ENCODE results near the gene SUN5.

DNA sequence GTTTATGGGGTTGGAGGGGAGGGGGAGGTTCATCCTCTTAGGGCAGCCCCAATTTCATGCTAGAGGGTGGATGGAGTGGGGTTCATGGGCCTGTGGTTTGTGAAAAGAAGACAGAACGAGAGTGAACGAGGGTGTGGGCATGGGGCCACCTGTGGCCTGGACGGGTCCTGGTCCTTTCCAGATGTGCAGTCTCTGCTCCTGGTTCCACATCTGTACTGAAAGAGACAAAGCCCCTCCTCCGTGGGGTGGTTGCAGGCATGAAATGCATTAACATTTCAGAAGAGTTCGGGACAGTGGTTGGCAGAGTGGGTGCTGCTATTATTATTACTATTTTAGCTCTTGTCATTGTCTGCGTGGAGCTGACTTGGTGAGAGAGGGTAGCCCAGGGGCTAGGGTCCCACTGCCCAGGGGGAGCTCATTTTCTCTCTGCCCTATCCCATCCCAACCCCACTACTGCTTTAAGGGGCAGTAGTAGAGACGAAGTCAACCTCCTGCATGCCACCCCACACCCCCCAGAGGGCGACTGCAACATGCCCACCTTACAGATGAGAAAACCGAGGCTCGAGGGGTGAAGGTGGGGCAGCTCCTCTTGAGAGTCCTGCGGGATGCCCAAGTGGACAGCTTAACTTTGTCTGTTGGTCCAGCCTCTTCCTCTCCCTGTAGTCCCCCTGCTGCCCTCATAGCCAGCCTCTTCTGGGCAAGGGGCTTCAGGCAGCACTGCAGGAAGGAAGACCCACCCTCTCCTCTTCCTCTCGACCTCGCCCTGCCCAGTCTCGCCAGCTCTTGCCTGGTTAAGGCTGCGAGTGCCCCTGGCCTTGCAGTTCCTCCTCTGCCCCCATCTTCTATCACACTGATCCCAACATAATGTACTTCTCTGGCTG lies 11.7 kb upstream of the SUN5 start:
- TF ChIP-seq RAD21 (IDR thresholded peaks at IDR 0.05; ENCODE audit: low read depth) (no peak), EP300 (IDR thresholded peaks at IDR 0.05; ENCODE audit: borderline replicate concordance) (no peak), MAX (IDR thresholded peaks at IDR 0.05) (no peak), TAF1 (IDR thresholded peaks at IDR 0.05; ENCODE audit: low read depth) (no peak), REST (IDR thresholded peaks at IDR 0.05; ENCODE audit: low read depth) (no peak), NFIC (IDR thresholded peaks at IDR 0.05) (no peak), TCF12 (IDR thresholded peaks at IDR 0.05; ENCODE audit: low read depth) (no peak), FOXM1 (IDR thresholded peaks at IDR 0.05; ENCODE audit: borderline replicate concordance, low read depth) (no peak), ZBTB7A (IDR thresholded peaks at IDR 0.05; ENCODE audit: low read depth) (no peak), CEBPB (IDR thresholded peaks at IDR 0.05) (no peak), TEAD4 (IDR thresholded peaks at IDR 0.05) (no peak), YY1 (IDR thresholded peaks at IDR 0.05; ENCODE audit: low read depth) (no peak)
- TF ChIP-seq, protein P1, sequence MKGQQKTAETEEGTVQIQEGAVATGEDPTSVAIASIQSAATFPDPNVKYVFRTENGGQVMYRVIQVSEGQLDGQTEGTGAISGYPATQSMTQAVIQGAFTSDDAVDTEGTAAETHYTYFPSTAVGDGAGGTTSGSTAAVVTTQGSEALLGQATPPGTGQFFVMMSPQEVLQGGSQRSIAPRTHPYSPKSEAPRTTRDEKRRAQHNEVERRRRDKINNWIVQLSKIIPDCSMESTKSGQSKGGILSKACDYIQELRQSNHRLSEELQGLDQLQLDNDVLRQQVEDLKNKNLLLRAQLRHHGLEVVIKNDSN (IDR thresholded peaks at IDR 0.05) = no peak

Measured in Ishikawa (cell line).